Fibroblast of the aortic adventitia (primary cell): Measurements from ENCODE around the gene WDTC1. TPM values are rescaled to one million over a fixed set of nuclear protein-coding genes. Genes with fewer than 3 reads are reported as not detected.
A peak's percentile ranks its signal among the peaks of the same experiment; 100 is the strongest.

ENCODE experiments used
- DNase-seq: peaks from one replicate; pipeline ENCODE4 v3.0.0-alpha.2; 2010; ENCODE audit warnings: low read depth
- H3K4me3 ChIP-seq: 2 replicates; pipeline ENCODE4 v1.5.1; 2011; ENCODE audit warnings: low read depth, mild to moderate bottlenecking, control low read depth, low read length, moderate library complexity
- CTCF ChIP-seq: IDR thresholded peaks from 2 replicates; pipeline ENCODE4 v1.5.1; 2011; ENCODE audit warnings: mild to moderate bottlenecking, low read length, control low read depth, inconsistent platforms; ENCODE audit not compliant: insufficient read depth
- total RNA-seq: library from RNA; depleted of rRNA; stranded (reverse); fragments of >200 nt; gene quantifications from 2 replicates; pipeline ENCODE4 v1.2.3, GENCODE V29; 2012; ENCODE audit warnings: low replicate concordance

WDTC1 gene
- total RNA-seq, 1 donor = 24.7 TPM

DNA sequence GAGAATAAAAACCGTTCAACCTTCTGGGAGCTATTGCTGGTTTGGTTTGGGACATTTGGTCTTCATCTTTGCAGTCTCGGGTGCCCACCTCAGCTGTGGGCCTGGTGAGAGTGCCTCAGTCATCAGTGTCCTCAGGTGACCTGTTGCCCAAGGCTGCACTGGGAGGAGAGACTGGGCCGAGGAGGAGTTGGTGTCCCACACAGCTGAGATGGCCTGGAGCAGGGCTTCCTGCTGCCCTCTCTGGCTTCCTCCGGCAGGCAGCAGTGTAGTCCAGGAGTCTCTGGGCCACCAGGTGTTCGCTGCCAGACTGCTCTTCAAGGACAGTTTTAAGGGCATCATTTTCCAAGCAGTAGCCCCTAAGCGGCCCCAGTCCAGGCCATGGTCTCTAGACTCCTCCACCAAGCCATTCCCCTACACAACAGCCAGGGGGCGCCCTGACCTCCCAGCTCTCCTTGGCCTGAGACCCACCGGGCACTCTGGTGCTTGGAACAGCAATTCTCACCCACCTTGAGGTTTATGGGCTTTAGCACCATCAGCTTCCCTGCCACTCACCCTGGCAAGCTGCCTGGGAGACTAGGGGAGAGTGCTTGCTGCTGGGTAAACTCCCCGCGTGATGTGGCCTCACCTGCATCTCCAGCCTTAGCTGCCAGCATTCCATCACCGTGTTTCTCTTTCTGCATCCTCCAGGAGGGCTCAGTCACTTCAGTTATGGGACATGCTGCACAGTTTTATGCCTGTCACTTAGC, 98.3 kb downstream of the WDTC1 start:
- TF ChIP-seq CTCF = peak; percentile 91
- peak; percentile 39 for DNase-seq
- no peak overlapping the region for H3K4me3 ChIP-seq

DNA sequence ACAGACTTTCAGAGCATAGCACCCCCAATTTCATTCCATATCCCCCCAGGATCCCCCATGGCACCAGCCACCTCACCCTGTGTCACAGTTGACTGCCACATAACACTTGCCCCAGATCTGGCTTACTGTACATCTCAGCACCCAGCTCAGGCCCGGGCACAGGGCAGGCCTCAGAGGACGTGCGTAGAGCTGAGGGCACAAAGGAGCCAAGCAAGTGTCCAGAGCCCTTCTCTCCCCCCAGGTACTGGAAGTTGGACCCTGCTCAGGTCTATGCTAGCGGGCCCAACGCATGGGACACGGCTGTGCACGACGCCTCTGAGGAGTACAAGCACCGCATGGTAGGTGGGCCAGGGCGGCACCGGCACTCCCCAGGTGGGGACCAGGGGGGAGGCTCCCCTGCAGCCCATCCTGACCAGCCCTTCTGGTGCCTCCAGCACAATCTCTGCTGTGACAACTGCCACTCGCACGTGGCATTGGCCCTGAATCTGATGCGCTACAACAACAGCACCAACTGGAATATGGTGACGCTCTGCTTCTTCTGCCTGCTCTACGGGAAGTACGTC, 99.4 kb downstream of the WDTC1 start:
- DNase-seq = no peak
- TF ChIP-seq CTCF = no peak

DNA sequence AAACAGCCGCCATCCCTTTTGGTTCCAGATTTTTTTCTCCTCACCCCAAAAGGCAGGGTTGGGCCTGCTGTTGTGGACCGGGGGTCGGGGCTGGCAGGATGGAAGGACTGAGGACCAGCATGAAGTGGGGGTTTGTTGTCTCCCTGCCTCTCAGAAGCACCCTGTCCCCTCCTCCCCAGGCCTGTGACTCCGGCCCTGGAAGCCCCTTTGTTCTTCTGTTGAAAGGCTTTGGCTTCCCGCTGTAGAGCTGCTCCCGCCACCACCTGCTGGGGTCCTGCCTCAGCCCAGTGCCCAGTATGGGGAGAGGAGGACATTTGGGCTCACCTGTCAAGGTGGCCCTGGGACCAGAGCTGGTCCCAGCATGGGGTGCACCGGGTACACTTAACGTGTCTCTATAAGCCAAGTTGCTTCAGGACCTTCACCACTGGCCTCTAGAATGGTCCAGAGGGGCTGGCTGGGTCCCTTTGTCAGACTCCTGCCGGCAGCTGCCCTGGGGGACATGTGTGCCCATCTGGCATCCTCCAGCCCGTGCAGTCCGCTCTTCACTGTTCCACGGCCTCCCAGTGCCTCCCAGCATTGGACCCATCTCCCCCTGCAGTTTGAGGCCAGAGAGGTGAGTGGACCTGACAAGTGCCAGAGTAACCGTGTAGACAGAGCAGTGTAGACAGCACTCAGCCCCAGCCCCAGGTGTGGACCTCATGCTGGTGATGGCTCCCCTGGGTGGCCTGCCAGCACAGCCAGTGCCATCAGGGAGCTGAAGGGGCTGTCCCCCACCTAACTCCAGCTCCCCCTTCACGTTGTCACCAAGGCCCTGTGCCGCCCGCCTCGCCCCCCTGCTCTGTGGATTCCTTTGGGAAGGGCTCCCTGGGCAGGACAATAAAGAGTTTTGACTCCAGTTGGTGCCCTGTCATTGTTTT, 101.3 kb downstream of the WDTC1 start:
- DNase-seq = no peak
- TF ChIP-seq CTCF = no peak
- H3K4me3 ChIP-seq = no peak overlapping the region

More for the DNA sequence above, 99.4 kb downstream of the WDTC1 start:
- no peak overlapping the region for H3K4me3 ChIP-seq

DNA sequence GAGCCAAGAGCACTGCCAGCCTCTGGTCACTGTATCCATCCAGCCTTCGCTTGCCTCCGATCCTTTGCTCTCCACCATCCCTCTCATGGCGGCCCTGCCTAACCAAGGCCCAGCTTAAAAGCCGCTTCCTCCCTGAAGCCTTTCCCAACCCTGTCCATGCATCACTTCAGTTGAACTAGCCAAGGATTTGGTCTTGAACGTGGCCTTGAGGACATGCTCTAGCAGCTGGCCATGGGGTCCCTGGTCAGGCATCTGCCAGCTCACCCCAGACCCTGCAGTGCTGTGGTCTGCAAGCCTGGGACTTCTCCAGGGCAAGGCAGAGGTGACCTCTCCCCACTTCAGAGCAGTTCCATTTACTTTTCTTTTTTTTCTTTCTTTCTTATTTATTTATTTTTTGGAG, 102.3 kb downstream of the WDTC1 start:
- H3K4me3 ChIP-seq = no peak overlapping the region
- TF ChIP-seq CTCF = no peak
- no peak for DNase-seq

- no peak for DNase-seq
- no peak overlapping the region for H3K4me3 ChIP-seq
- no peak for TF ChIP-seq CTCF
Measured at GRCh38 chr1:27338751-27339150, 104.3 kb downstream of the WDTC1 start.

GRCh38 chr1:27339213-27339612, 104.8 kb downstream of the WDTC1 start:
- TF ChIP-seq CTCF = no peak
- no peak for DNase-seq

More at GRCh38 chr1:27339213-27339612, 104.8 kb downstream of the WDTC1 start:
- H3K4me3 ChIP-seq = no peak overlapping the region
